GM12864 (cell line): ENCODE measurements around the gene DET1.

ENCODE experiments used
- DNase-seq: peaks from one replicate; pipeline ENCODE4 v3.0.0-alpha.2; 2011; ENCODE audit warnings: low read depth
- H3K4me3 ChIP-seq: 2 replicates; pipeline ENCODE4 v1.5.1; 2011; ENCODE audit warnings: mild to moderate bottlenecking, low read depth, low read length, control low read depth
- CTCF ChIP-seq: IDR thresholded peaks from 2 replicates; pipeline ENCODE4 v1.5.1; 2011; ENCODE audit warnings: low read depth, mild to moderate bottlenecking, moderate library complexity, low read length, control low read depth, inconsistent platforms; ENCODE audit errors: missing control alignments

DET1 gene

GRCh38 chr15:88574655-88575054 lies 28.2 kb upstream of the DET1 start:
- no peak for DNase-seq
- no peak for TF ChIP-seq CTCF
- H3K4me3 ChIP-seq: no peak overlapping the region

GRCh38 chr15:88574077-88574476 lies 27.6 kb upstream of the DET1 start:
- H3K4me3 ChIP-seq: no peak overlapping the region
- TF ChIP-seq CTCF: no peak
- DNase-seq: no peak

GRCh38 chr15:88571852-88572259 lies 25.4 kb upstream of the DET1 start:
- TF ChIP-seq CTCF: no peak
- no peak overlapping the region for H3K4me3 ChIP-seq
- DNase-seq: no peak

- TF ChIP-seq CTCF: no peak
- DNase-seq: no peak
- H3K4me3 ChIP-seq: no peak overlapping the region
Observed at GRCh38 chr15:88571153-88571851, 24.8 kb upstream of the DET1 start.

- DNase-seq: no peak
- no peak for TF ChIP-seq CTCF
- no peak overlapping the region for H3K4me3 ChIP-seq
Observed at GRCh38 chr15:88568589-88568988, 22.1 kb upstream of the DET1 start.

GRCh38 chr15:88564741-88565140 lies 18.3 kb upstream of the DET1 start:
- H3K4me3 ChIP-seq: no peak overlapping the region

More at GRCh38 chr15:88564741-88565140, 18.3 kb upstream of the DET1 start:
- TF ChIP-seq CTCF: no peak
- DNase-seq: no peak
